GM19193 (cell line): Measurements from ENCODE around the gene AMZ1.

Experiments
- POLR2A ChIP-seq: IDR thresholded peaks from 4 replicates; pipeline ENCODE4 v1.6.1; 2011; ENCODE audit not compliant: insufficient read depth, insufficient read length; ENCODE audit errors: extremely low read depth

Gene AMZ1

GRCh38 chr7:2760098-2760889 lies 72.3 kb downstream of the AMZ1 start:
- TF ChIP-seq POLR2A = no peak

- TF ChIP-seq POLR2A = no peak
These were observed 73.2 kb downstream of the AMZ1 start for GRCh38 chr7:2761131-2761624.

GRCh38 chr7:2761801-2762497 lies 73.9 kb downstream of the AMZ1 start:
- TF ChIP-seq POLR2A = no peak

- no peak for TF ChIP-seq POLR2A
These were observed 75.6 kb downstream of the AMZ1 start for GRCh38 chr7:2763597-2763996.

- TF ChIP-seq POLR2A = no peak
These were observed 76.6 kb downstream of the AMZ1 start for GRCh38 chr7:2764621-2765020.
